ENCODE data around the gene TNPO2.
A peak's percentile ranks its signal among the peaks of the same experiment; 100 is the strongest.

Gene TNPO2

DNA sequence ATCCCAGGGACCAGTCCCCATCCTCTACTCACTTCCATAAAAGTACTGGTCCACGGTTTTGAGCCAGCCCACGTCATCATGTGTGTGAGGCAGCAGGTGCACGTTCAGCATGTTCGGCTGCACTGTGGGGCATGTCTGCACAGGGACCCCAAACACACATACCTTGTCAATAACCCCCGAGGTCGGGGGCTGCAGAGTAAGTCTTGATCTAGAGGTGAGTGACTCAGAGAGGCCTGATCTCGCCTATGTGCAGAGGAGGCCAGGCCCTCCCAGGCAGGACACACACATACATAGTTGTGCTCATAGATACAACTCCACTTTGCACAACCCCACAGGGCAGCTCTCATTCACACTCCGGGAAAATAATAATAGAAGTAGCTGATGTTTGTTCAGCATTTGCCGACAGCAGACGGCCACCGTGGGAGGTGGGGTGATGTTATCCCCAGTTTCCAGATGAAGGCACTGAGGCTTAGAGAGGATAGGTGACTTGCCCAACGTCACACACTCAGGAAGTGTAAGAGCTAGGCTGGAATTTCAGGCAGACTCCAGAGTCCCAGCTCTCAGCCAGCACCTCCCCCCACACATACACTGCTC is 58.0 kb downstream of the TNPO2 start:
- Histone ChIP-seq H3K79me2 (ENCODE audit: low read length) (peaks cover 73% of the 10 kb centered on the region), H3K4me2 (ENCODE audit: low read length) (peak overlapping the region; percentile 83), H4K20me1 (ENCODE audit: insufficient read depth, low read length) (no peaks in the 10 kb centered on the region), H3K27me3 (ENCODE audit: low read depth, low read length) (no peaks in the 10 kb centered on the region), H3K36me3 (replicated peaks; ENCODE audit: low read depth, low read length) (peaks cover 37% of the 10 kb centered on the region), H3K27ac (ENCODE audit: low read length) (peak overlapping the region; percentile 85), H3K9me3 (ENCODE audit: insufficient read depth, low read length) (no peaks in the 10 kb centered on the region), H3K4me1 (ENCODE audit: low read length) (peaks cover 38% of the 10 kb centered on the region), H3K9ac (ENCODE audit: low read length) (peak overlapping the region; percentile 97), H3K4me3 (ENCODE audit: low read length) (peak overlapping the region; percentile 91), H2AFZ (ENCODE audit: low read depth, low read length) (no peak overlapping the region)
- TF ChIP-seq, protein P1, sequence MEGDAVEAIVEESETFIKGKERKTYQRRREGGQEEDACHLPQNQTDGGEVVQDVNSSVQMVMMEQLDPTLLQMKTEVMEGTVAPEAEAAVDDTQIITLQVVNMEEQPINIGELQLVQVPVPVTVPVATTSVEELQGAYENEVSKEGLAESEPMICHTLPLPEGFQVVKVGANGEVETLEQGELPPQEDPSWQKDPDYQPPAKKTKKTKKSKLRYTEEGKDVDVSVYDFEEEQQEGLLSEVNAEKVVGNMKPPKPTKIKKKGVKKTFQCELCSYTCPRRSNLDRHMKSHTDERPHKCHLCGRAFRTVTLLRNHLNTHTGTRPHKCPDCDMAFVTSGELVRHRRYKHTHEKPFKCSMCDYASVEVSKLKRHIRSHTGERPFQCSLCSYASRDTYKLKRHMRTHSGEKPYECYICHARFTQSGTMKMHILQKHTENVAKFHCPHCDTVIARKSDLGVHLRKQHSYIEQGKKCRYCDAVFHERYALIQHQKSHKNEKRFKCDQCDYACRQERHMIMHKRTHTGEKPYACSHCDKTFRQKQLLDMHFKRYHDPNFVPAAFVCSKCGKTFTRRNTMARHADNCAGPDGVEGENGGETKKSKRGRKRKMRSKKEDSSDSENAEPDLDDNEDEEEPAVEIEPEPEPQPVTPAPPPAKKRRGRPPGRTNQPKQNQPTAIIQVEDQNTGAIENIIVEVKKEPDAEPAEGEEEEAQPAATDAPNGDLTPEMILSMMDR (IDR thresholded peaks at IDR 0.05; ENCODE audit: low read depth, low read length) = no peak
- no peak for TF ChIP-seq EZH2phosphoT487 (IDR thresholded peaks at IDR 0.05; ENCODE audit: low read depth)

DNA sequence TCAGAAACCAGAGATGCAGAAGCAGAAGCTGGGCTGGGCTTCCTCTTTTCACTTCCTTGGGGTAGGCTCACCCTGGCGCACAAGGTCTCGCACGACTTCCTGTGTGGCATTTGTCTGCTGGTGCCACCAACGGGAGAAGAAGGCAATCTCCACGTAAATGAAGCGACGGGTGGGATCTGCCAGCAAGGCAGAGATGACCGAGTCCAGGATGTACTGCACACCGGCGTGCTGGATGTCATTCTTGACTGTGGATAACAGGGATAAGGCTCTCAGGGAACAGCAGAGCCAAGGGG is 58.5 kb downstream of the TNPO2 start:
- no peak for TF ChIP-seq EZH2phosphoT487 (IDR thresholded peaks at IDR 0.05; ENCODE audit: low read depth)
- TF ChIP-seq, protein P1 (IDR thresholded peaks at IDR 0.05; ENCODE audit: low read depth, low read length) = peak; percentile 19; the same call in 1 of the 2 replicates
- Histone ChIP-seq H3K27ac (ENCODE audit: low read length) (peak overlapping the region; percentile 85), H3K36me3 (replicated peaks; ENCODE audit: low read depth, low read length) (peaks cover 41% of the 10 kb centered on the region)

DNA sequence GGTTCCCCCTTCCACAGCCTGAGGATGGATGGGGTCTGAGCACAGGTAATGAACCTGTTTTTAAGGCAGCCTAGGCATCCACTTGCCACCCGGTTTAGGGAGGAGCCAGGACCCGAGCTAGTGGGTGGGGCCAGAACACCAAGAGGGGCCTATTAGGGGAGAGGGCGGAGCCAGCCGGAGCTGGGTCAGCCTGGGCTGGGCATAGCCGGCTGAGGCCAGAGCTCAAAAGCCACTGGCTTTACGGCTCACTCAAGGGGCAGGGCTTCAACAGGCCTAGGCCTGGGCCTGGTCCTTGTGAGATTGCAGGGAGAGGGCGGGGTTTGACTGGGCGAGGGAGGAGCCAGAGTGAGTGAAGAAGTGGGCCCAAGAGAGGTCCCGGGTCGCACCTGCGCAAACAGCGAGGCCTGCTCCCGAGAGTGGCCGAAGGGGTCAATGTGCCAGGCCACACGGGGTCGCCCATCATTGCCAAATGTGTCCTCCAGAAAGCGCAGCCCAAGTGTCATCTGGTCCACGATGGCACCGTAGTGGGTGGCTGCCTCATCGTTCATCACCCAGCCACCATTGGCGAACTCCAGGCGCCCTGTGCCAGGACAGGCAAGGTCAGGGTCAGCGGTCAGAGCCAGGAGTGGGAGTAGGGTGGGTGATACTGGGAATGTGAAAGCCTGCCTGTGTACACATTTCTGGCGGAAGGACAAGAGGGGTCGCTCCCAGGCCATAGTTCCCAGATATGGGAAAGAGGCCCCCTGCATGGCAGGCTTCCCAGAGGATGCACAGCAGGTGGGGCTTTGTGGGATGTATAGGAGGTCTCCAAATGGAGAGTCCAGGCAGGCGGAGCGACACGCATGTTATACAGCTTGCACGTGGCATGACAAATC is 59.1 kb downstream of the TNPO2 start:
- Histone ChIP-seq H3K27me3 (ENCODE audit: low read depth, low read length) (no peaks in the 10 kb centered on the region), H4K20me1 (ENCODE audit: insufficient read depth, low read length) (no peaks in the 10 kb centered on the region), H3K79me2 (ENCODE audit: low read length) (peaks cover 65% of the 10 kb centered on the region), H3K4me1 (ENCODE audit: low read length) (peaks cover 30% of the 10 kb centered on the region), H3K9ac (ENCODE audit: low read length) (peak overlapping the region; percentile 56; the same call in 1 of the 2 replicates), H3K4me3 (ENCODE audit: low read length) (peak overlapping the region; percentile 91), H3K9me3 (ENCODE audit: insufficient read depth, low read length) (no peaks in the 10 kb centered on the region), H3K27ac (ENCODE audit: low read length) (peak overlapping the region; percentile 85), H3K4me2 (ENCODE audit: low read length) (peak overlapping the region; percentile 83), H3K36me3 (replicated peaks; ENCODE audit: low read depth, low read length) (peaks cover 45% of the 10 kb centered on the region), H2AFZ (ENCODE audit: low read depth, low read length) (no peak overlapping the region)
- TF ChIP-seq EZH2phosphoT487 (IDR thresholded peaks at IDR 0.05; ENCODE audit: low read depth) = no peak
- TF ChIP-seq, protein P1 (IDR thresholded peaks at IDR 0.05; ENCODE audit: low read depth, low read length) = no peak

More for the DNA sequence above, 58.5 kb downstream of the TNPO2 start:
- H3K9me3 ChIP-seq (ENCODE audit: insufficient read depth, low read length) = no peaks in the 10 kb centered on the region
- peak overlapping the region; percentile 91 for H3K4me3 ChIP-seq (ENCODE audit: low read length)
- H3K9ac ChIP-seq (ENCODE audit: low read length) = peak overlapping the region; percentile 97
- no peak overlapping the region for H2AFZ ChIP-seq (ENCODE audit: low read depth, low read length)
- peak overlapping the region; percentile 83 for H3K4me2 ChIP-seq (ENCODE audit: low read length)
- H3K27me3 ChIP-seq (ENCODE audit: low read depth, low read length) = no peaks in the 10 kb centered on the region
- H3K79me2 ChIP-seq (ENCODE audit: low read length) = peaks cover 67% of the 10 kb centered on the region
- peaks cover 33% of the 10 kb centered on the region for H3K4me1 ChIP-seq (ENCODE audit: low read length)
- no peaks in the 10 kb centered on the region for H4K20me1 ChIP-seq (ENCODE audit: insufficient read depth, low read length)

- no peak overlapping the region for H2AFZ ChIP-seq (ENCODE audit: low read depth, low read length)
- peaks cover 73% of the 10 kb centered on the region for H3K36me3 ChIP-seq (replicated peaks; ENCODE audit: low read depth, low read length)
- H3K79me2 ChIP-seq (ENCODE audit: low read length) = peaks cover 46% of the 10 kb centered on the region
- no peak overlapping the region for H3K4me3 ChIP-seq (ENCODE audit: low read length)
- no peaks in the 10 kb centered on the region for H3K9me3 ChIP-seq (ENCODE audit: insufficient read depth, low read length)
- peaks cover 6% of the 10 kb centered on the region; the same call in 1 of the 2 replicates for H4K20me1 ChIP-seq (ENCODE audit: insufficient read depth, low read length)
- no peak overlapping the region for H3K27ac ChIP-seq (ENCODE audit: low read length)
- no peak for TF ChIP-seq EZH2phosphoT487 (IDR thresholded peaks at IDR 0.05; ENCODE audit: low read depth)
- TF ChIP-seq, protein P1 (IDR thresholded peaks at IDR 0.05; ENCODE audit: low read depth, low read length) = no peak
- no peaks in the 10 kb centered on the region for H3K27me3 ChIP-seq (ENCODE audit: low read depth, low read length)
- H3K4me2 ChIP-seq (ENCODE audit: low read length) = no peak overlapping the region
- H3K9ac ChIP-seq (ENCODE audit: low read length) = no peak overlapping the region
- H3K4me1 ChIP-seq (ENCODE audit: low read length) = peaks cover 15% of the 10 kb centered on the region
These were observed 62.8 kb downstream of the TNPO2 start for GRCh38 chr19:12660980-12661379.

Data from OCI-LY3 (cell line).